Kidney epithelial cell (primary cell): ENCODE results near the gene BCL11B. TPM values are rescaled to one million over a fixed set of nuclear protein-coding genes. Genes with fewer than 3 reads are reported as not detected.

Experiments used
- DNase-seq: peaks from one replicate; pipeline ENCODE4 v3.0.0-alpha.2; 2010; ENCODE audit warnings: low read depth
- H3K27me3 ChIP-seq: 2 replicates; pipeline ENCODE4 v1.6.0; 2011; ENCODE audit warnings: low read length; ENCODE audit not compliant: control insufficient read depth, insufficient read depth
- H3K36me3 ChIP-seq: 2 replicates; pipeline ENCODE4 v1.5.1; 2011; ENCODE audit warnings: low read length; ENCODE audit not compliant: control insufficient read depth, insufficient read depth
- H3K4me3 ChIP-seq: 2 replicates; pipeline ENCODE4 v1.5.1; 2011; ENCODE audit warnings: low read depth, mild to moderate bottlenecking, control low read depth, low read length
- total RNA-seq: library from RNA; depleted of rRNA; stranded (reverse); fragments of >200 nt; gene quantifications from 2 replicates; pipeline ENCODE4 v1.2.3, GENCODE V29; 2015
- TF ChIP-seq, protein P1 (sequence below): IDR thresholded peaks from 2 replicates; pipeline ENCODE4 v1.5.1; 2011; ENCODE audit warnings: mild to moderate bottlenecking, moderate library complexity, low read length, control low read depth, inconsistent platforms; ENCODE audit not compliant: insufficient read depth, poor library complexity, severe bottlenecking

BCL11B gene
- total RNA-seq, 1 donor from 2014 or later = 2.3 TPM

DNA sequence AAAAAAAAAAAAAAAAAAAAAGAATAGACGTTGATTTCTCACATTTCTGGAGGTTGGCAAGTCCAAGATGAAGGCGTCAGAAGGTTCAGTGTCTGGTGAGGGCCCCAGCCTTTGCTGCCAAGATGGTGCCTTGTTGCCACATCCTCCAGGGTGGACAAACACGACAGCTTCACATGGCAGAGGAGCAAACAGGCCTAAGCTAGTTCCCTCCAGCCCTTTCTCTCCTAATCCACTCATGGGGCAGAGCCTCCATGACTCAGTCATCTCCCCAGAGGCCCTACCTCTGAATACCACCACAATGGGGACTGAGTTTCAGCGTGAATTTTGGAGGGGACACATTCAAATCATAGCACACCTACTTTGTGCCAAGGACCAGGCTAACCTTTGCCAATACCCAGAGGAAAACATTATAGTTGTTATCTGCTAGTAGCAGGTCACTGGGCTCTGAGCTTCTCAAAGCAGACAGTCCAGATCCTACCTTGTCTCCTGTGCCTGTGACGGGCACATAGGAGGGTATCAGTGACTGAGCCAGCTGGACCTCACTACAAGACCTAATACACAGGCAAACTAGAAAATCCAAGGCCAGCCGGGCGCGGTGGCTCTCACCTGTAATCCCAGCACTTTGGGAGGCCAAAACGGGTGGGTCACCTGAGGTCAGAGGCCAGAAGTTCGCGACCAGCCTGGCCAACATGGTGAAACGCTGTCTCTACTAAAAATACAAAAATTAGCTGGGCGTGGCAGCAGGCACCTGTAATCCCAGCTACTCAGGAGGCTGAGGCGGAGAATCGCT is 10.5 kb upstream of the BCL11B start:
- no peak for DNase-seq
- no peak overlapping the region for H3K4me3 ChIP-seq
- H3K36me3 ChIP-seq = no peaks in the 10 kb centered on the region
- TF ChIP-seq, protein P1, sequence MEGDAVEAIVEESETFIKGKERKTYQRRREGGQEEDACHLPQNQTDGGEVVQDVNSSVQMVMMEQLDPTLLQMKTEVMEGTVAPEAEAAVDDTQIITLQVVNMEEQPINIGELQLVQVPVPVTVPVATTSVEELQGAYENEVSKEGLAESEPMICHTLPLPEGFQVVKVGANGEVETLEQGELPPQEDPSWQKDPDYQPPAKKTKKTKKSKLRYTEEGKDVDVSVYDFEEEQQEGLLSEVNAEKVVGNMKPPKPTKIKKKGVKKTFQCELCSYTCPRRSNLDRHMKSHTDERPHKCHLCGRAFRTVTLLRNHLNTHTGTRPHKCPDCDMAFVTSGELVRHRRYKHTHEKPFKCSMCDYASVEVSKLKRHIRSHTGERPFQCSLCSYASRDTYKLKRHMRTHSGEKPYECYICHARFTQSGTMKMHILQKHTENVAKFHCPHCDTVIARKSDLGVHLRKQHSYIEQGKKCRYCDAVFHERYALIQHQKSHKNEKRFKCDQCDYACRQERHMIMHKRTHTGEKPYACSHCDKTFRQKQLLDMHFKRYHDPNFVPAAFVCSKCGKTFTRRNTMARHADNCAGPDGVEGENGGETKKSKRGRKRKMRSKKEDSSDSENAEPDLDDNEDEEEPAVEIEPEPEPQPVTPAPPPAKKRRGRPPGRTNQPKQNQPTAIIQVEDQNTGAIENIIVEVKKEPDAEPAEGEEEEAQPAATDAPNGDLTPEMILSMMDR = no peak
- peaks cover 33% of the 10 kb centered on the region for H3K27me3 ChIP-seq

DNA sequence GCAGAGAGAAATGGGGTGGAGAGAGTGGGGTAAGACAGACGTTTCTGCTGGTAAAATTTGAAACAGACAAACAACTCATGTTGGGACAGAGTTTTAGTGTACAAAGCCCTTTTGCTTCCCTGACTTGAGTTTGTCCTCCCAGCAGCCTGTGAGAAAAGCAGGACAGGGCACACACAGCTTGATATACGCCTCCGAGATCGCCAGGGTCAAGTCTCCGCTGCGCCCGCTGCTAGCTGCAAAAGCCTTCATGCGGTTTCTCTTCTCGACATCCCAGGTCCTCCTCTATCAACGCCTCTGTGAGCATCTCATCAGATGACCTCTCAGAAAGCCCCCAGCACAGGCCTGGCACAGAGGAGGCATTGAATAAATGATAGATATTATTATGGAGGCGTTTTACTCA is 9.4 kb upstream of the BCL11B start:
- TF ChIP-seq, protein P1 = no peak
- Histone ChIP-seq H3K36me3 (no peaks in the 10 kb centered on the region), H3K4me3 (no peak overlapping the region), H3K27me3 (peaks cover 42% of the 10 kb centered on the region)
- DNase-seq = no peak

DNA sequence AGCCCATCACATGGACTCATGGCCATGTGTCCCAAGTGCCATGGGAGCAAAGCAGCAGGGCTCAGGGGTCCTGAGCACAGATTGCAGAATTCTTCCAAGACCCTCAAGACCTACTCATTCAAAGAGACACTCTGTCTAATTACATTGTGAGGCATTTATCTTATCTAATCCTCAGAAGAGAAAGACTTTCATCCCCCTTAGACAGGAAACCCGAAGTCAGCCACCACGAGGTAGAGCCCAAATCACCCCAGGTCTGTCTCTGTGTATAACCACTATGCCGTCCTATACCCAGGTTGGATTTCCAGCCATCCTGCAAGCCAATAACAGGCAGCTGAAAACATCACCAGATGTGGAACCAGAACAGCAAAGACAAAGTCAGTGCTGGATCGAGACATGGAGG is 8.9 kb upstream of the BCL11B start:
- no peak overlapping the region for H3K4me3 ChIP-seq
- H3K27me3 ChIP-seq = peaks cover 42% of the 10 kb centered on the region
- no peak for DNase-seq
- H3K36me3 ChIP-seq = no peaks in the 10 kb centered on the region
- TF ChIP-seq, protein P1 = no peak

DNA sequence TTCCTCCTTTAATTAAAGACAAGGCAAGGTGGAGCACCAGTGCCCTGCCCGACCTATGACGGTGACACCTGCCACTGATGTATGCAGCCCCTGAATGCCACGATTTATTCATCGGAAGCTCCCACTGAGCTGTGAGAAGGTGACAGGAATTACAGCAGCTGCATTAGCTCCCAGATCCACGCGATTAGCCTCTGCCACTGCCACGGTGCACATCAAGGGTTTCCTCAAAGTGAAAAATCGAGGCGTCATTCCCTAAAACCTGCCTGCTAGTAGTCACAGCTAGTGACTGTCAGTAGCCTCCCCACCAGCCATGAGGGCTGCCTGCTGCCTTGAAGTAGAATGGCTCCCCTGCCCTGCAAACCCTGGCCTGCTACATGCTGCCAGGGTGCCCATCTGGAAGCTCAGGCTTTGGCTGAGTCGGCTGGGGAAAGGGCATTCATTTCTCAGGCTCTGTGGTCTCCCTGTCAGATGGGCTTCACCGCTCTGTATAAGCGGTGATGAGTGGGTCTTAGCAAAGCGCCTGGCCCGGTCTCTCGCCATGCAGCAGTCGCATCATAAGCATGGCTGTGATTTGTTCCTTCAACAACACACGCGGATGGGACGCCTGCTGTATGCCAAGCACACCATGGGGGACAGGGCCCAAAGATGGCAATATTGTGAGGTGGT is 8.2 kb upstream of the BCL11B start:
- Histone ChIP-seq H3K4me3 (no peak overlapping the region), H3K27me3 (peaks cover 42% of the 10 kb centered on the region), H3K36me3 (no peaks in the 10 kb centered on the region)
- no peak for DNase-seq
- TF ChIP-seq, protein P1 = no peak

DNA sequence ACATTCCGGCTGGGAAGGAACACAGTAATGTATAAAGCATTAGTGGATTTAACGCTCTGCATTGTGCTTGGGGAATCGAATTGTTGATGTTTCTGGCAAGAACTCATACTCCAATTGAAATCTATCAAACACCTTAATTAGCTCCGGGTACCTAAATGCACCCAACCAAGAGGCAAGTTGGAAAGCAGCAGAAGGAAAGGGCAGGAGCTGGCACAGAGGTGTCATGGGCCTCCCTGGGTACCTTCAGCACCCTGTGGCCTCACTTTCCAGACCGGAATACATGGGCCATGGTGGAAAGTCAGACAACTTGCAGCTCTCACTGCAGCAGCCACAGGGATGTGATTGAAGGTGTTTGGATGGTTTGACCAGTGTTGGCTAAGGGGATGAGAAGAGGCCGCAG is 6.8 kb upstream of the BCL11B start:
- TF ChIP-seq, protein P1 = no peak
- H3K27me3 ChIP-seq = peaks cover 48% of the 10 kb centered on the region
- no peak for DNase-seq
- no peak overlapping the region for H3K4me3 ChIP-seq
- no peaks in the 10 kb centered on the region for H3K36me3 ChIP-seq
